HEK293T (cell line): ENCODE results near the gene CHST12.

ENCODE experiments used
- ARNT ChIP-seq: fragments of 450-650 bp; IDR thresholded peaks from 2 replicates; pipeline ENCODE4 v1.6.1; 2017; ENCODE audit warnings: mild to moderate bottlenecking
- FOXA1 ChIP-seq: fragments of 450-650 bp; IDR thresholded peaks from 2 replicates; pipeline ENCODE4 v1.6.1; 2016; ENCODE audit warnings: mild to moderate bottlenecking
- FOXK2 ChIP-seq: fragments of 450-650 bp; IDR thresholded peaks from 2 replicates; pipeline ENCODE4 v1.6.1; 2016; ENCODE audit warnings: mild to moderate bottlenecking
- L3MBTL2 ChIP-seq: fragments of 450-650 bp; conservative IDR thresholded peaks from 2 replicates; pipeline ENCODE4 v1.6.1; 2016; ENCODE audit warnings: mild to moderate bottlenecking
- SP1 ChIP-seq: fragments of 450-650 bp; IDR thresholded peaks from 2 replicates; pipeline ENCODE4 v1.6.1; 2017
- TARDBP ChIP-seq: fragments of 450-650 bp; IDR thresholded peaks from 2 replicates; pipeline ENCODE4 v1.6.1; 2016
- ZNF384 ChIP-seq: fragments of 450-650 bp; IDR thresholded peaks from 2 replicates; pipeline ENCODE4 v1.6.1; 2016

DNA sequence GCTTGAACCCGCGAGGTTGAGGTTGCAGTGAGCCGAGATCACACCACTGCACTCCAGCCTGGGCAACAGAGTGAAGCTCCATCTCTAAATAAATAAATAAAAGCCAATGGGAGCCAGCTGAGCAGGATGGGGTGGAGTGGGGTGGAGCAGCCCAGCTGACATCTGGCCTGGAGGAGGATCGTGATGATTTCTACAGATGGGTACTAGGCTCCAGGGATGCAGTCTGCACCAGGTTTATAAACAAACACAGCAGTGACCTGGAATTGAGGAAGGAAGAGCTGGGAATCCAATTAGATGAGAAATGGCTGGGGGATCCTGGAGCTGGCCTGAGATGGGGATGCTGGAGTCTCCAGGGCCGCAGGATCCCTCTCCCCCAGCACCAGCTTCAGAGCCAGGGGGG is 80.1 kb downstream of the CHST12 start:
- no peak for TF ChIP-seq ARNT
- TF ChIP-seq FOXK2 = no peak
- TF ChIP-seq SP1 = no peak
- TF ChIP-seq L3MBTL2 = no peak
- TF ChIP-seq ZNF384 = no peak
- TF ChIP-seq TARDBP = no peak
- TF ChIP-seq FOXA1 = no peak
